DMS114 treated with DMSO at 0.1 percent for 48 hours (cell line): ENCODE results near the gene SLC22A1.
"Not testable (repeated sequence)": the region's sequence is repeated elsewhere in the genome, so short reads cannot be mapped to it uniquely, and the experiment has no call there.

ENCODE experiments used
- DNase-seq: peaks from one replicate; lab custom pipeline; 2025; ENCODE audit not compliant: unreplicated experiment; lab: John Stamatoyannopoulos, UW

The SLC22A1 gene

DNA sequence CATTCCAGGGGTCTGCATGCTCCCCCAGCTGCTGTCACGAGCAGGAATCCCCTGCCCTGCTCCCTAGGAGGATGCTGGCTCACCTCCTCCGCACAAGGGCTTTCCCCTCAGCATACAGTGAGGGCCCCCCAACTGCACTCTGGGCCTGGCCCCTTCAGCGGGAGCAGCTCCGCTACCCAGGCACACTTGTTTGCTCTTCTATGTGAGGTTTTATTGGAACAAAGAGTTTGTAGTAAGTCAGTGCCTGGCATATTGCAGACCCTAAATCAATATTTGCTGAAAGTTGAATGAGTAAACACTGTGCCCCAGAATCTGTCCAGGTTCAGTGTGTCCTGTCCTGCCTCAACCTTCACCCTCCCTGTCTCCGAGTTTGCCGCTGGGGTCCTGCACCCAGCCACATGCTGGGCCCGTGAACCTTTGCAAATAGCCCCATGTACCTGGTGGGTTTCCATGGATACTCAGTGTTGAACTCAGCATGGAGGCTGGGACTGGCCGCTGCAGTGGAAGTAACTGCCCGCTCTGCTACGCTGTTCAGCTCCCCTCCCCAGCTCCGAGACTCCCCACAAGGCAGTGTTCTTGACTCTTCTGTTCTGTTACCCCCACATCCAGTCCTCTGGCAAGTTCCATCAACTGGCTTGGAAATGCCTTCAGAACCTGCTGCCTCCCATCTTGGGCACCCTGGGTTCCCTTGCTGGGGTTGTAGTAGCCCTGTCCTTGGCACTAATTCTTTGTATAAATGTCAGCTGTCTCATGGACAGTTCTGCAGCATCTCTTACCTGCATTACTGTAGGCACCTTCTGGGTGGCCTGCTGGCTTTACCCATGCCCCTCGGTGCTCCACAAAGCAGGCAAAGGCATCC, 15.7 kb downstream of the SLC22A1 start:
- DNase-seq: no peak

DNA sequence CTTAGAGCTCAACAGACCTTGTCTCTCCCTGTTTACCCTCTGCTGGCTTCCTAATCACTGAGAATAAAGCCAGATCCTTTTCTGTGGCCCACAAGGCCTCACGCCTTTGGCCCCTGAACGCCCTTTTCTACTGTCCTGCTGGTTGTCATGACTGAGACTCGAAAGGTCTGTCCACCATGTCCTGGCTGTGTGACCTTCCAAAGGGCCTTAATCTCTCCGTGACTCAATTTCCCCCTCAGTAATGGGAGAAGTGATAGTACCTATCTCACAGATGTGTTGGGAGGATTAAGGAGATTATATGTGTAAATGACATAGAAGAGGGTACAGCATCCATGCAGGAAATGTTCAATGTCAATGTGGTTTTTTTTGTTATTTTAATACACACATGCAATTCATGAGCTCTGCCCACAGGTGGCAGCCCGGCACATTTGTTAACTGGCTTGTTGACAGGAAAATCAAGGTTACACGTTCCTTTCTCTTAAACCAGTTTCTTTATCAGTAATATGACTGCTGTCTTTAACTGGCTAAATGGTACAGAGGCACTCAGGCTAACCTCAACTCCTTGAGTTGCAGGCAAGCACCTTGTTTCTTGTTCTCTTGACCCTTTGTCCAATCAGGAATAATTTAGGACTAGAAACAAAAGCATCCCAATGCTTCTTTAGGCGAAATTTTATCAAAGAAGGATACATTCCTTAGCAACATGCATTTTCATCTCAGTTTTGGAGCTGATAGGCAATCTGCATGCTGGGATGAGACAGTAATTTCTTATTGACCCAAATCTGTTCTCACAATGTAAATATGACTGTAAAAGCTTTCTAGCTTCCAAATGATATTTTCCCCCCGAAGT, 16.6 kb downstream of the SLC22A1 start:
- DNase-seq: peak; percentile 5

DNA sequence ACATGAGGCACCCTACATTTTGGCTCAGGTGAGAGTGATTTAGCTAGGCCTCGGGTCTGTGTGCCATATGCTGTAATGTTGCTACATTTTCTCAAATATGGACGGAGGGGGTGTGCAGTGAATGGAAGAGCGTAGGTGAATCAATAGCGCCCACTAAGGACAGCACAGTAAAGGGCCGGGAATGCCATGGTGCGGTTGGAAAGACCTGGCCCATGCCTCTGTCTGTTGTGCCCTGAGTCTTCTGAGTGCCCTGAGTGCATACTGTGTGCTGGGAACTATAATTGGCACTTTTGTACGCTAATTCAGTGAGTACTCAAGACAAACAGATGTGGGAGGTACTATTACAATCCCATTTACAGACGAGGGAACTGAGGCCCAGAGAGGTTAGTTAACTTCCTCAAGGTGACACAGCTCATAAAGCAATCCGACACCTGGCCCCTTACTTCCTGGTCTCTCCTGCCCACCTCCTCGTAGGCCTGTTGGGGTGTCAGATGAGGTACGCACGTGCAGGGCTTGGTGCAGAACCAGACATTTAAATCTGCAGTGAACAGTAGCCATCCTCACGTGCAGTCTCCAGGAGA, 17.3 kb downstream of the SLC22A1 start:
- no peak for DNase-seq

DNA sequence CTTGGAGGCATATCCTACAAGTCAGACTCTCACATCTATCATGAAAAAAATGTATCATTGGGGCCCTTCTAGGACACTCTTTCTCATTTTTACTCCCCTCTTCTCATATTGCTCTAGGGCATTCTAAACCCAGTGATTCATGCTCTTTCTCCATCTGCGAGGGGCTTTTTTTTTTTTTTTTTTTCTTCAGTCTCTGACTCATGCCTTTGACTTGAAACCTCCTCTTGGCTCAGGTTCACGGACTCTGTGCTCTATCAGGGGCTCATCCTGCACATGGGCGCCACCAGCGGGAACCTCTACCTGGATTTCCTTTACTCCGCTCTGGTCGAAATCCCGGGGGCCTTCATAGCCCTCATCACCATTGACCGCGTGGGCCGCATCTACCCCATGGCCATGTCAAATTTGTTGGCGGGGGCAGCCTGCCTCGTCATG, 17.8 kb downstream of the SLC22A1 start:
- no peak for DNase-seq

DNA sequence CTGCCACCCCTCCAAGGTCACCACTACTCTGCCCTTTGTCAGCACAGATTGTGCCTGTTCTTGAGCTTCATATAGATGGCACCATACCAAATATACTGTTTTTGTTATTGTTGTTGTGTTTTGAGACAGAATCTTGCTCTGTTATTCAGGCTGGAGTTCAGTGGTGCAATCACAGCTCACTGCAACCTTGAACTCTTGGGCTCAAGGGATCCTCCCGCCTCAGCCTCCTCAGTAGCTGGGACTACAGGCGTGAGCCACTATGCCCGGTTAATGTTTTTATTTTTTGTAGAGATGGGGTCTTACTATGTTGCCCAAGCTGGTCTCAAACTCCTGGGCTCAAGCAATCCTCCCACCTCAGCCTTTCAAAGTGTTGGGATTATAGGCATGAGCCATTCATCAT, 18.9 kb downstream of the SLC22A1 start:
- not testable (repeated sequence) for DNase-seq

DNA sequence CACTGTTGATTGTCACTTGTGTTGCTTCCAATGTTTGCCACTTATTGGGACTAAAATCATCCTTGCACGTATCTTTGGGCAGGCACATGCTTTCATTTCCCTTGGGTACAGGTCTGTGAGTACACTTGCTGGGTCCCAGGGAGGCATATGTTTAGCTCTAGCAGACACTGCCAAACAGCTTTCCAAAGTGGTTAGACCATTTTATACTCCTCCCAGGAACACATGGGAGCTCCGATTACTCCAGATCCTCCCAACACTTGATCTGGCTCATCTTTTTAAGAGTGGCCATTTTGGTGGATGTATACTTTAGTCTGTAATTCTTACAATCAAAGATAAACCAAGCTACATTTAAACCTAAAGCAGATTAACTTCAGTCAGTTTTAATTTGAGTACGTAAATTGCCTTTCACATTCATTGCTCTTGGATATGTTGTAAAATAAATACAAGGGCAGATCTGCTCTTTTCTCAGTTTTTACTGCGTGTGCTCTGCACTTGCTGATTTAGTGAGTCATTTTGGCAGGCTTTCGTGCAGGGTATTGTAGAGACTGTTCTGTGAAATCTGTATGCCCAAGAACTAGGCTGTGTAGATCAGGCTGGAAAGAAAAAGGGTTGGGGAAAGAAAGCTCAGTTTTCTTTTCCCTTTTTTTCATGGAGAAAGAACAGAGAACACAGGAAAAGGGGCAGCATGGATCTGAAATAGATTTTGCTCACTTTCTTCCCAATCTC, 19.5 kb downstream of the SLC22A1 start:
- DNase-seq: no peak

DNA sequence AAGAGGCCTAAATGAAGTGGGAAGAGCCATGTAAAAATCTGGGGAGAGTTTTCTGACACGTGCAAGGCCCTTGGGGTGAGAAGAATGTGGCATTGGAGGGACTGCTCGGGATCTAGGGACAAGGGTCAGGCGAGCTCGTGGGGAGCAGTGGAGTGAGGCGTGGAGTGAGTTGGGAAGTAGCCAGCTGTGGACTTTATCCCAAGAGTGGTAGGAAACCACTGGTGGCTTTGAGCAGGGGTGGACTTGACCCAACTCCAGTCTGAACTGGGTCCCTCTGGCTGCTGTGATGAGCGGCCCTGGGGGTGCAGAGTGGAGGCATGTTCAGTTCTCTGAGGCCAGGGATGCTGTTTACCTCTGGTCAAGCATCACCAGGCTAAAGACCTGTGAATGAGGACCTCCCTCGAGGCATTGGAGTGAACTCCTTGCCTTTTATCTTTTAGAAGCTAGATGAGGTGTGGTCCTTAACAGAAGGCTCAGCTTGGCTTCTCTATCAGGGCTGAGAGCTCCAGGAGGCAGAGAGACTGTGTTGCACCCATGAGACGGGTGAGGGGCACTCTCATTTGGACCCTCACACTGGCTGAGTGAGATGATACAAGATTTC, 20.6 kb downstream of the SLC22A1 start:
- DNase-seq: no peak

DNA sequence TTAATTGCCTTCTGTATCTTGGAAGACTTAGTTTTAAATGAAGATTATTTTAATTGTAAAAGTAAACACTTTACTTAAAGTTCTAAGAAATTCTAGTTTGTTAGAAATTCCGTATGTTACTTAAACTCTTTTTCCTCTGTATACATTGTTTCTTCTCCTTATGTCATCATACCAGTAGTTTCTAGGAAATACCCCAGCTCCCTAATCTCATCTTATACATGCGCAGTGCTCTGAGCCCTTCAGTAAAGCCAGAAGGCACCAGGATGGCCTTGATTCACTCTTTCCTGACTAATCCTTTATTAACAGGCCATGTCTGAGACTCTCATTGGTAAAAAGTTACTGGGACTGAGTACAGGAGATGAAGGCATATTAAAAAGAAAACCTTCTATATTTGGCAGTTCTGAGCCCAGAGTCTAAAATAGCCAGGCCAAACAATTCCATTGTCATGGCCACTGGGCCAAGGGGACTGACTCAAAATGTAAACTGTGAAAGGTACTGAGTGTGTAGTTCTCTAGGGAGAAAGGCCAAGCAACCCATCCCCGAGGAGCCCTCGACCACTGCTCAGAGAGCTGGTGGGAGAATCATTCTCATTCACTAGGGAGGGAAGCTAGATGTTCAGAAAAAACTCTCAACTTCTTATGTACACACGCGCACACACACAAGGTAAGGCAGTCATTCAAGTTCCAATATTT, 25.0 kb downstream of the SLC22A1 start:
- no peak for DNase-seq

DNA sequence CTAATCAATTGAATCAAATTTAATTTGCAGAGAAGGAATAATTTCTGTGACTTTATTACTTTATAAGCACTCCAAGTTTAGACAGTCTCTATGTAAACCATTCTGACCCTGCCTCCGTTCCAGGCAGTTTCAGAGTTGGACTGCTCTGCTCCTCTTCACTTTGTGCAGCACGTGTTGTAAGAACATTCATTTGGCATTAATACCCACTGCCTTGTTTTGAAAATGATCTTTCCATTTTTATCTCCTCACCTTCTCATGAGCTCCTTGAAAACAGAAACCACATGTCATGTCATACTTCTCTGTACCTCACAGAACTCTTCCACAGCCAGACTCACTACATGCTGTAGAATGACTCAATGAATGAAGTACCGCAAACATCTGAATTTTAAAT, 25.5 kb downstream of the SLC22A1 start:
- no peak for DNase-seq

DNA sequence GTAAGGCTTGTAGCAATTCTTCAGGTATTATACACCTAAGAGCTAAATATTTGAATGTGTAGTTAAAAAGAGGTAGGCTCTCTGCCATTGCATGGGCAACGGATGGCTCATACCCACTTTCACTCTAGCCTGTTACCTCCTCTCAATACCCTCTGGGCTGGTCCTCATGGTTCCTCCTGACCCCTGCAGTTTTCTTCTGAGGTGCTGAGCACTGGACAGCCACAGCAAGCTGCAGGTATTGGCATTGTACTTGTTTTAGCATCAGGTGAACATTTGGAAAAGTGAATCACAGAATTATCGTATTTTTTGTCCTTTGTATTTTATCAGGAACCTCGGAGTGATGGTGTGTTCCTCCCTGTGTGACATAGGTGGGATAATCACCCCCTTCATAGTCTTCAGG, 32.9 kb downstream of the SLC22A1 start:
- no peak for DNase-seq

DNA sequence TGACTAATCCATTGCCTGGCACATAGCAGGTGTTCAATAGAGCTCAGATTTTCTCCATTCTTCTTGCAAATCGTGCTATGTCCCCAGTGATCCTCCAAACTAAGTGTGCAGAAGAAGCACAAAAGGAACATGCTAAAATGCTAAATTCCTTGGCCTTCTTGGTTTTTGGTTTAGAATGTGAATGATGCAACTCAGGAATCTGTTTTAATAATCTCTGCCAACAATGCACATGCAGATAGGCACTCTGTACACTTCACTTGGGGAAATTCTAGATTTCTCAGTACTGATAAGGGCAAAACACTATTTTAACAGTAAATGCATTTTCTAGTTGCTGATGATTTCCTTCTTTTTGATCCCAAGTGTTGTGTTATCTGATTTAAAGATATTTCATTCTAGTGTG, 35.2 kb downstream of the SLC22A1 start:
- DNase-seq: no peak

DNA sequence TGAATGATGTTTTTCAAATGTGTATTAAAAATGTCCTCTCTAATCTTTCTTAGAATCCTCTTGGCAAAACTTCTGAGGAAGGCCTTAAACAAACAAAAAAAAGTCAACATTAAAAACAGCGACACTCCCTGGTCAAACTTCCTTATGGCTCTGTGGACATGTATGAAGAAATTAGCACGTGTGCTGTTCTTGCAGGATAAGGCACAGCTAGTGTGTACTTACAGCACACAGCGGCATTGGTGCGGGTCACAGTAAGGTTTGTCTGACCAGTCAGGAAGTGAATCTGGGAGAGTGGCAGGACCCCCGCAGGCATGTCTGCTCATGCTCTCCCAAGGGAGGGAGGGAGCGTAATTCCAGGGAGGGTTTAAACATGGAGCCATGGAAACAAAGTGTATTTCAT, 38.8 kb downstream of the SLC22A1 start:
- no peak for DNase-seq

DNA sequence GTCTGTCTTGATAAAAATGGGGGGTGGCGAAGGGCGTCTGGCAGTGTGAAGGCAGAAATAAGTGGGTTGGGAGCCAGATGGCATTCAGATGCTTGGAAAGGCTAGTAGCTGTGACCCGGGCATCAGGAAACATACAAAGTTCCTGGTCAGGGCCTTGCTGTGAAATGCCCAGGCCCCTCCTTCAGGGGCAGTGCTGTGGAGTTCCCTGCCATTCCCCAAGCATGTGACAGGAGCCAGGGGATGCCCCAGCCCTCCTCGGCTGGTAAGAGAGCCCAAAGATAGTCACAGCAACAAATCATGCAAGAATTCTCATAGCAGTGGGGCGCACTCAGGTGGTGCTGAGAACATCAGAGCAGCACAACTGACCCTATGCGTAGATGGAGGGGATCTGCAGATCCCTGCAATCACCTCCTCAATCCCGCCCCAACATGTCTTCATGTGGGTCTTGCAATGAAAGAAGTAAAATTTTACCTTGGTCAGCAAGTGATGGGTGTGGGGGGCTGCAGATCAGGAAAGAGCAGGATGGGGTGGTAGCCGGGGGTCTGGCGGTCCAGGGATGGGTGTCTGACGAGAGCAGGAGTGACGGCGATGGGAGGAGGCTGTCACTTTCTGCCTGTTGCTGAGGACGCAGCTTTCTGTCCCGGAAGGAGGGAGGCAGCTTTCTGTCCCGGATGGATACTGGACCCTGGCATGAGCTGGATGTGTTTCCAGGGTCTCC, 39.5 kb downstream of the SLC22A1 start:
- DNase-seq: no peak

DNA sequence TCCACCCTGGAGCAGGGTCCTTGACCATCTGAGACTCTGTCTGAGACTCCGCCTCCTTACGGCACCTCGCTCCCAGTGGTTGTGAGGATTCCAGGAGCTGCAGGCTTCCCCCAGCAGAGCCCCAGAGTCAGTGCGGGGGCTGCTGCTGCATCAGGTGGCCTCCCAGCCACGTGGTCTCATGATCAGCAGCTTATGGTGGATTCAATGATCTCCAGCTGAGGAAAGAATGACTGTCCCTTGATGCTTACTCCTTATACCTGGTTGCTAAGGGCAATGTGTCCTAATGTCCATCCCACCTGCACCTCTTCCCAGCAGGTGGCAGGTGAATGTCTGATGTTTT, 40.0 kb downstream of the SLC22A1 start:
- no peak for DNase-seq

DNA sequence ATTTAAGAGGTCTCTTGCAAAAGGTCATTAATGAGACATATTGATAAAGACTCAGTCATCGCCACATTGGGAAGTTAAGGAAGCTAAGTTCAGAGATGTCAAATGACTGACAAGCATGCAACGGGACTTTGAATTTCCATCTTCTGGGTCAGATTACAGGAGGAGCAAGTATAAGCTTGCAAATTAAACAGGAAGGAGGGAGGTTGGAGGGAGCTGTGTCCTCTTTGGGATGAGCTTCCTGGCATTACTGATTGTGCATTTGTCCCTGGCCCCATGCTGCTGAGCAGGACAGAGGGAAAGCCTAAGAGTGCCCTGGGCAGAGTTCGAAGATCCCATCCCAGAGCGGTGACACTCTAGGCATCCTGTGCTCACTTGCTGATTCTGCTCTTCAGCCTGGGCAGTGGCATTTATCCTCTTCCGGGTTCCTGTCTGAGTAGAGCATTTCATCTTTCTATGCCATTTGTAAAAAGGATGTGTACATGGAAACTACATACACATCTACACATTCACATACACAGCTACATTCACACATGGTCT, 40.5 kb downstream of the SLC22A1 start:
- DNase-seq: no peak

DNA sequence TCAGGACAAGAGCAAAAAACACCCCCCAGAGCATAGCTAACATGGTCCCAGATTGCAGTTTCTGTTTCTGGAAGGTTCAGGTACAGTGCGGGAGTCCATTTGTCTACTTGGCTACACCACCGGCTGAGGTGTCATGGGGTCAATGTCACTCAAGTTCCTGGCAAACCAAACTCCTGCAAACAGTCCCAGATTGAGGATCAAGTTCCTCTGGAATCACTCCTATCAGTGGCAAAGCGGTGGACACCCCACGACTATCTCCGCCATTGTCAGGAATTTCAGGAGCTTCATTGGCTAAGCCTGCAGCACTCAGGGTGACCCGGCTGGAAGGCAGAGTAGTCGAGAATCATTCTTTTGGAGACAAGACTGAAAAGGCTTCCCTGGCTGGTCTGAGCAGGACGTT, 41.8 kb downstream of the SLC22A1 start:
- DNase-seq: no peak

DNA sequence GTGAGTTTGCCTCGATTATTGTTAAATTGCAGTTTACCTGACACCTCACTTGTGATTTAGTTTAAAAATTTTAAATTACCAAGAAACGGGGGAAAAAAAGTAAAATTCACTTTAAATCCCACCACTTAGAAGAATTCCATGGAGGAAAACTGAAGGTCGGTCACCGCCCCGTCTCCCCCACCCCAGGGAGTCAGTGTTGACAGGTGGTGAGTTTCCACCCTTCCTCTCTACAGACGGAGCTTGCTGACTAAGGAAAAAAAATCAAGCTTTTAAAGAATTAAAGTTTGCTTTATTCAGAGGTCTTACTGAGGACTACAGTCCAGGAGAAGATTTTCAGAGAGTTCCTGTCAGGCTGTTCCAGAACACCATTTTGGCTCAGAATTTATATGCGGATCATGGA, 42.3 kb downstream of the SLC22A1 start:
- no peak for DNase-seq

DNA sequence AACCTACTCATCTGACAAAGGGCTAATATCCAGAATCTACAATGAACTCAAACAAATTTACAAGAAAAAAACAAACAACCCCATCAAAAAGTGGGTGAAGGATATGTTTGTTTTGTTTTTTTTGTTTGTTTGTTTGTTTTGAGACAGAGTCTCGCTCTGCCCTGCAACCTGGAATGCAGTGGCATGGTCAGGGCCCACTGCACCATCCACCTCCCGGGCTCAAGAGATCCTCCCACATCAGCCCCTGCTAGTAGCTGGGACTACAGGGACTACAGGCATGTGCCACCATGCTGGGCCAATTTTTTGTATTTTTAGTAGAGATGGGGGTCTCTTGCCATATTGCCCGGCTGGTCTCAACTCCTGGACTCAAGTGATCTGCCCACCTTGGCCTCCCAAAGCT, 44.3 kb downstream of the SLC22A1 start:
- DNase-seq: not testable (repeated sequence)

DNA sequence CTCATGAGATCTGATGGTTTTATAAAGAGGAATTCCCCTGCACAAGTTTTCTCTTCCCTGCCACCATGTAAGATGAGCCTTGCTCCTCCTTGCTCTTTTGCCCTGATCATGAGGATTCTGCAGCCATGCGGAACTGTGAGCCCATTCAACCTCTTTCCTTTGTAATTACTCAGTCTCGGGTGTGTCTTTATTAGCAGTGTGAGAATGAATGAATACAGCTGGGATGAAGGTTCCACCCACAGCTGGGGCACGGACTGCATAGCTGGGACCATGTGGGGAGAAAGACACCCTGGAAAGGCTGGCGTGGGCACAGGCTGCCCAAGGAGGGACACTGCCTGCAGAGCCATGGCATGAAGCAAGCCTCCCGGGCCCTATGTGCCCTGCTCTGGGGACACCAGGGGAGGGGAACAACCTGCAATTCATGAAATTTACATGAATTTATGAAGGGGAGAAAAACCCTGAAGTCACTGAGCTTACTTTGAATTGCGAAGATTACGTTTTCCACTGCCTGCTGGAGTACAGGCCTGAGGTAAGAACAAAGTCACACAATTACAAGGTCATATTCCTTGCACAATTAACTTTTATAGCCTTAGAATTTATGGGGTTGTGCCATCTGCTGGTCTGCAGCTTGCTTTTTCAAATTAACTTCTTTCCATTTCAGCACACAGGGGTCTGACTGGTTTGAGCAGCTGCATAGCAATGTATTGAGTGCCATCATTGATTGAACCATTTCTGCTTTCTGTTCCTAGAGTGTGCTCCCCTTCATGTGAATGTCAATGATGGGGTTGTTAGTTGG, 46.2 kb downstream of the SLC22A1 start:
- no peak for DNase-seq
